GM23338 (cell line): ENCODE data around the gene CLEC3B. TPM values are rescaled to one million over a fixed set of nuclear protein-coding genes. Genes with fewer than 3 reads are reported as not detected.

Source experiments
- ATAC-seq: fragments of 200-7000 bp; cut with Tn5 transposase; 3 replicates; pipeline ENCODE4 v1.9.1; 2020
- DNase-seq: peaks from one replicate; pipeline ENCODE4 v3.0.0-alpha.2; 2015; ENCODE audit warnings: low spot score
- H2AFZ ChIP-seq: fragments of 200-600 bp; sonication (generic); 2 replicates; pipeline ENCODE4 v1.8.0; 2016; ENCODE audit warnings: antibody characterized with exemption, mild to moderate bottlenecking, moderate library complexity
- H3F3A ChIP-seq: fragments of 200-600 bp; sonication (generic); replicated peaks from 2 replicates; pipeline ENCODE4 v1.8.0; 2017; ENCODE audit warnings: antibody characterized with exemption, mixed run types, low read depth
- H3K27ac ChIP-seq: fragments of 200-600 bp; sonication (generic); 2 replicates; pipeline ENCODE4 v1.6.1; 2016; ENCODE audit warnings: low read depth
- H3K27me3 ChIP-seq: fragments of 200-600 bp; sonication (generic); 2 replicates; pipeline ENCODE4 v1.8.0; 2016; ENCODE audit warnings: mild to moderate bottlenecking, mixed run types, moderate library complexity; ENCODE audit not compliant: insufficient read depth
- H3K36me3 ChIP-seq: fragments of 200-600 bp; sonication (generic); 2 replicates; pipeline ENCODE4 v1.8.0; 2016; ENCODE audit warnings: mild to moderate bottlenecking; ENCODE audit not compliant: insufficient read depth
- H3K4me1 ChIP-seq: fragments of 200-600 bp; sonication (generic); 2 replicates; pipeline ENCODE4 v1.8.0; 2016; ENCODE audit warnings: mild to moderate bottlenecking, moderate library complexity; ENCODE audit not compliant: insufficient read depth
- H3K4me2 ChIP-seq: fragments of 200-600 bp; sonication (generic); 2 replicates; pipeline ENCODE4 v1.7.1; 2017; ENCODE audit warnings: mixed run types
- H3K4me3 ChIP-seq: fragments of 200-600 bp; sonication (generic); 2 replicates; pipeline ENCODE4 v1.6.1; 2016; ENCODE audit warnings: mixed run types
- H3K79me2 ChIP-seq: fragments of 200-600 bp; sonication (generic); replicated peaks from 2 replicates; pipeline ENCODE4 v1.8.0; 2017; ENCODE audit warnings: mild to moderate bottlenecking; ENCODE audit not compliant: insufficient read depth
- H3K9me2 ChIP-seq: fragments of 200-600 bp; sonication (generic); 2 replicates; pipeline ENCODE4 v1.8.0; 2017; ENCODE audit not compliant: insufficient read depth
- H4K20me1 ChIP-seq: fragments of 200-600 bp; sonication (generic); replicated peaks from 2 replicates; pipeline ENCODE4 v1.8.0; 2017; ENCODE audit warnings: mild to moderate bottlenecking; ENCODE audit not compliant: insufficient read depth
- H3K27ac Mint-ChIP-seq: 2 replicates; pipeline ENCODE4 v1.8.0; 2020; ENCODE audit warnings: inconsistent platforms, mild to moderate bottlenecking, moderate library complexity, mixed read lengths
- H3K27me3 Mint-ChIP-seq: 3 replicates; pipeline ENCODE4 v1.8.0; 2022; ENCODE audit warnings: low read depth, mild to moderate bottlenecking, moderate library complexity, mixed read lengths, inconsistent platforms; ENCODE audit not compliant: insufficient read depth, poor library complexity
- H3K36me3 Mint-ChIP-seq: 3 replicates; pipeline ENCODE4 v1.8.0; 2021; ENCODE audit warnings: low read depth, mild to moderate bottlenecking, inconsistent platforms, moderate library complexity, mixed read lengths
- H3K4me1 Mint-ChIP-seq: 3 replicates; pipeline ENCODE4 v1.8.0; 2020; ENCODE audit warnings: mild to moderate bottlenecking, inconsistent platforms, mixed read lengths
- H3K4me3 Mint-ChIP-seq: 3 replicates; pipeline ENCODE4 v1.8.0; 2021; ENCODE audit warnings: moderate library complexity, mild to moderate bottlenecking, inconsistent platforms, mixed read lengths
- H3K9me3 Mint-ChIP-seq: 3 replicates; pipeline ENCODE4 v1.8.0; 2020; ENCODE audit warnings: moderate library complexity, mild to moderate bottlenecking, inconsistent platforms, mixed read lengths
- CREB1 ChIP-seq: fragments of 250-450 bp; sonication (Bioruptor Pico); IDR thresholded peaks from 2 replicates; pipeline ENCODE4 v1.5.0; 2020; ENCODE audit warnings: low read depth, mild to moderate bottlenecking, moderate library complexity
- CTCF ChIP-seq, 2 experiments: fragments of 200-600 bp in 1 of 2; sonication (generic) in 1 of 2; conservative IDR thresholded peaks; 2 replicates each; pipeline versions ENCODE4 v1.5.1 to v1.6.1; 2016 to 2017; ENCODE audit warnings: antibody characterized with exemption in 2 of 2, low read depth in 2 of 2, mild to moderate bottlenecking in 2 of 2, moderate library complexity in 1 of 2
- ETS1 ChIP-seq: IDR thresholded peaks from 2 replicates; pipeline ENCODE4 v1.6.1; 2016; ENCODE audit warnings: antibody characterized with exemption
- EZH2 ChIP-seq: fragments of 200-600 bp; sonication (generic); IDR thresholded peaks from one replicate; pipeline ENCODE4 v1.8.0; 2017; ENCODE audit warnings: antibody characterized with exemption, mild to moderate bottlenecking, low read depth; ENCODE audit not compliant: unreplicated experiment
- EZH2phosphoT487 ChIP-seq: fragments of 200-600 bp; sonication (generic); IDR thresholded peaks from one replicate; pipeline ENCODE4 v1.8.1; 2018; ENCODE audit warnings: antibody characterized with exemption; ENCODE audit not compliant: unreplicated experiment
- JUNB ChIP-seq: IDR thresholded peaks from one replicate; pipeline ENCODE4 v1.6.1; 2016; ENCODE audit warnings: antibody characterized with exemption; ENCODE audit not compliant: unreplicated experiment
- NANOG ChIP-seq: IDR thresholded peaks from 2 replicates; pipeline ENCODE4 v1.6.1; 2016; ENCODE audit warnings: antibody characterized with exemption, borderline replicate concordance
- POLR2AphosphoS5 ChIP-seq: IDR thresholded peaks from 2 replicates; pipeline ENCODE4 v1.6.1; 2016; ENCODE audit warnings: antibody characterized with exemption, low read depth
- REST ChIP-seq: IDR thresholded peaks from one replicate; pipeline ENCODE4 v1.6.1; 2018; ENCODE audit warnings: antibody characterized with exemption; ENCODE audit not compliant: unreplicated experiment
- STAT1 ChIP-seq: IDR thresholded peaks from one replicate; pipeline ENCODE4 v1.6.1; 2016; ENCODE audit warnings: antibody characterized with exemption; ENCODE audit not compliant: unreplicated experiment
- ZNF114 ChIP-seq: fragments of 250-450 bp; sonication (Bioruptor Pico); IDR thresholded peaks from 2 replicates; pipeline ENCODE4 v1.5.0; 2020; ENCODE audit warnings: mild to moderate bottlenecking, moderate library complexity
- ZNF331 ChIP-seq: fragments of 250-450 bp; sonication (Bioruptor Pico); IDR thresholded peaks from 2 replicates; pipeline ENCODE4 v1.5.0; 2020; ENCODE audit warnings: low read depth, mild to moderate bottlenecking, moderate library complexity
- ZNF462 ChIP-seq: fragments of 250-450 bp; sonication (Bioruptor Pico); IDR thresholded peaks from 2 replicates; pipeline ENCODE4 v1.5.0; 2020; ENCODE audit warnings: mild to moderate bottlenecking, moderate library complexity
- polyA plus RNA-seq: library from polyadenylated mRNA; unstranded; fragments of >200 nt; fragmentation: Nextera tagmentation; extraction: Ambion mirVana; gene quantifications from 2 replicates; pipeline ENCODE4 v1.2.1, GENCODE V29; 2016
- total RNA-seq: library from RNA; depleted of rRNA; stranded (reverse); fragments of >200 nt; shearing (Covaris generic); gene quantifications from 2 replicates; pipeline ENCODE4 v1.2.3, GENCODE V29; 2014

CLEC3B gene
- total and polyA plus RNA-seq, 2 experiments from 2014 or later = not detected

- H3K36me3 ChIP-seq = peaks cover 60% of the 10 kb centered on the region
- DNase-seq (no peak), ATAC-seq (no peak)
- no peak overlapping the region for H3K27ac ChIP-seq
- H3K27me3 Mint-ChIP-seq = no peaks in the 10 kb centered on the region
- H3K4me3 Mint-ChIP-seq = no peak overlapping the region
- H3K27ac Mint-ChIP-seq = no peak overlapping the region
- no peaks in the 10 kb centered on the region for H3K9me2 ChIP-seq
- H3F3A ChIP-seq = no peaks in the 10 kb centered on the region
- no peak overlapping the region for H2AFZ ChIP-seq
- no peaks in the 10 kb centered on the region; the same call in 1 of the 2 replicates for H3K79me2 ChIP-seq
- H4K20me1 ChIP-seq = peaks cover 6% of the 10 kb centered on the region
- H3K9me3 Mint-ChIP-seq = peaks cover 10% of the 10 kb centered on the region
- no peaks in the 10 kb centered on the region for H3K27me3 ChIP-seq
- TF ChIP-seq REST (no peak), CTCF (conservative IDR thresholded peaks at IDR 0.05; ENCODE audit: low read depth in 2 of 2) (no peak), ZNF331 (CRISPR knock-in tag) (no peak), EZH2 (no peak), ZNF462 (CRISPR knock-in tag) (no peak), ETS1 (no peak), ZNF114 (CRISPR knock-in tag) (no peak), JUNB (no peak), POLR2AphosphoS5 (no peak), EZH2phosphoT487 (no peak), NANOG (no peak), CREB1 (CRISPR knock-in tag) (no peak), STAT1 (no peak)
- peaks cover 88% of the 10 kb centered on the region for H3K36me3 Mint-ChIP-seq
- H3K4me1 ChIP-seq = no peaks in the 10 kb centered on the region
- no peaks in the 10 kb centered on the region for H3K4me1 Mint-ChIP-seq
- no peak overlapping the region for H3K4me2 ChIP-seq
- no peak overlapping the region for H3K4me3 ChIP-seq
Observed at GRCh38 chr3:45002720-45003119, 23.4 kb upstream of the CLEC3B start.
